WERI-Rb-1 (cell line): ENCODE results near the gene CNTF.
A peak's percentile ranks its signal among the peaks of the same experiment; 100 is the strongest.
"Not testable (repeated sequence)": the region's sequence is repeated elsewhere in the genome, so short reads cannot be mapped to it uniquely, and the experiment has no call there.

Experiments used
- DNase-seq: peaks from one replicate; pipeline ENCODE4 v3.0.0-alpha.2; 2020
- H3K27ac ChIP-seq: fragments of 250-450 bp; sonication (Bioruptor Pico); 2 replicates; pipeline ENCODE4 v1.5.1; 2020; ENCODE audit warnings: mild to moderate bottlenecking, moderate library complexity
- H3K27me3 ChIP-seq: fragments of 250-450 bp; sonication (Bioruptor Pico); 2 replicates; pipeline ENCODE4 v1.5.1; 2021; ENCODE audit warnings: mild to moderate bottlenecking, low read depth, moderate library complexity; ENCODE audit not compliant: insufficient read depth, severe bottlenecking
- H3K36me3 ChIP-seq: fragments of 250-450 bp; sonication (Bioruptor Pico); 2 replicates; pipeline ENCODE4 v1.5.1; 2020; ENCODE audit warnings: mild to moderate bottlenecking, moderate library complexity
- H3K4me3 ChIP-seq: 2 replicates; pipeline ENCODE4 v1.5.1; 2011; ENCODE audit warnings: low read depth, mild to moderate bottlenecking, control low read depth, low read length
- H3K9me3 ChIP-seq: fragments of 250-450 bp; sonication (Bioruptor Pico); 2 replicates; pipeline ENCODE4 v1.5.1; 2021; ENCODE audit warnings: mild to moderate bottlenecking, moderate library complexity; ENCODE audit not compliant: severe bottlenecking
- TF ChIP-seq, protein P1 (sequence below): IDR thresholded peaks from 2 replicates; pipeline ENCODE4 v1.5.1; 2011; ENCODE audit warnings: low read depth, mild to moderate bottlenecking, control low read depth, inconsistent platforms, low read length

Gene CNTF, protein sequence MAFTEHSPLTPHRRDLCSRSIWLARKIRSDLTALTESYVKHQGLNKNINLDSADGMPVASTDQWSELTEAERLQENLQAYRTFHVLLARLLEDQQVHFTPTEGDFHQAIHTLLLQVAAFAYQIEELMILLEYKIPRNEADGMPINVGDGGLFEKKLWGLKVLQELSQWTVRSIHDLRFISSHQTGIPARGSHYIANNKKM

DNA sequence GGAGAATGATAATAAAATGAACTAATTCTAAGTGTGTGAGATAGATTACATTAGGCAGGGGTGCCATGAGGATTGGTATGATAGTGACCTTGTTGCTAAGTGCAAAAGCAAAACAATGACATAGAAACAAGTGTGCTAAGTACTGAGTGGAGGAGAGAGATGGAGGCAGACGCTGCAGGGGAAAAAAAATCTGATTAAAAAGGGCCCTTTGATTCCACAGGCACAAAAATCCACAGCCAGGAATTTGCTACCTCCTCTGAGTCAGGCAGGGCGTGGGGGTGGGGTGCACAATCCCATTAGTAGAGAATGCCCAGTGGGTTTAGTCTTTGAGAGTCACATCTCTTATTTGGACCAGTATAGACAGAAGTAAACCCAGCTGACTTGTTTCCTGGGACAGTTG, at the start of gene CNTF:
Gene CNTF, plus strand, starts transcription at position 322 of the 400 bp plus-strand sequence. CDS start 88 bp downstream, outside the sequence.
- TF ChIP-seq, protein P1, sequence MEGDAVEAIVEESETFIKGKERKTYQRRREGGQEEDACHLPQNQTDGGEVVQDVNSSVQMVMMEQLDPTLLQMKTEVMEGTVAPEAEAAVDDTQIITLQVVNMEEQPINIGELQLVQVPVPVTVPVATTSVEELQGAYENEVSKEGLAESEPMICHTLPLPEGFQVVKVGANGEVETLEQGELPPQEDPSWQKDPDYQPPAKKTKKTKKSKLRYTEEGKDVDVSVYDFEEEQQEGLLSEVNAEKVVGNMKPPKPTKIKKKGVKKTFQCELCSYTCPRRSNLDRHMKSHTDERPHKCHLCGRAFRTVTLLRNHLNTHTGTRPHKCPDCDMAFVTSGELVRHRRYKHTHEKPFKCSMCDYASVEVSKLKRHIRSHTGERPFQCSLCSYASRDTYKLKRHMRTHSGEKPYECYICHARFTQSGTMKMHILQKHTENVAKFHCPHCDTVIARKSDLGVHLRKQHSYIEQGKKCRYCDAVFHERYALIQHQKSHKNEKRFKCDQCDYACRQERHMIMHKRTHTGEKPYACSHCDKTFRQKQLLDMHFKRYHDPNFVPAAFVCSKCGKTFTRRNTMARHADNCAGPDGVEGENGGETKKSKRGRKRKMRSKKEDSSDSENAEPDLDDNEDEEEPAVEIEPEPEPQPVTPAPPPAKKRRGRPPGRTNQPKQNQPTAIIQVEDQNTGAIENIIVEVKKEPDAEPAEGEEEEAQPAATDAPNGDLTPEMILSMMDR: no peak
- no peak within 1 kb of the TSS for H3K4me3 ChIP-seq
- no peak within 1 kb of the TSS for H3K27ac ChIP-seq
- H3K36me3 ChIP-seq: peaks cover 54% of the 10 kb centered on the region
- DNase-seq: no peak
- no peaks in the 10 kb centered on the region for H3K9me3 ChIP-seq
- no peaks in the 10 kb centered on the region for H3K27me3 ChIP-seq

DNA sequence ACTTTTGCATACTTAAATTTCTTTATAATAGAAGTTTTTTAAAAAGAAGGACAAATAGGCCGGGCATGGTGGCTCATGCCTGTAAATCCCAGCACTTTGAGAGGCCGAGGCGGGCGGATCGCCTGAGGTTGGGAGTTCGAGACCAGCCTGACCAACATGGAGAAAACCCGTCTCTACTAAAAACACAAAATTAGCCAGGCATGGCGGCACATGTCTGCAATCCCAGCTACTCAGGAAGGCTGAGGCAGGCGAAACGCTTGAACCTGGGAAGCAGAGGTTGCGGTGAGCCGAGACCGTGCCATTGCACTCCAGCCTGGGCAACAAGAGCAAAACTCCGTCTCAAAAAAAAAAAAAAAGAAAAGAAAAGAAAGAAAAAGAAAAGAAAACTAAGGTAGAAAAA, 49.6 kb upstream of the CNTF start:
- not testable (repeated sequence) for DNase-seq, H3K9me3 ChIP-seq, H3K27me3 ChIP-seq, H3K27ac ChIP-seq, H3K36me3 ChIP-seq, H3K4me3 ChIP-seq

DNA sequence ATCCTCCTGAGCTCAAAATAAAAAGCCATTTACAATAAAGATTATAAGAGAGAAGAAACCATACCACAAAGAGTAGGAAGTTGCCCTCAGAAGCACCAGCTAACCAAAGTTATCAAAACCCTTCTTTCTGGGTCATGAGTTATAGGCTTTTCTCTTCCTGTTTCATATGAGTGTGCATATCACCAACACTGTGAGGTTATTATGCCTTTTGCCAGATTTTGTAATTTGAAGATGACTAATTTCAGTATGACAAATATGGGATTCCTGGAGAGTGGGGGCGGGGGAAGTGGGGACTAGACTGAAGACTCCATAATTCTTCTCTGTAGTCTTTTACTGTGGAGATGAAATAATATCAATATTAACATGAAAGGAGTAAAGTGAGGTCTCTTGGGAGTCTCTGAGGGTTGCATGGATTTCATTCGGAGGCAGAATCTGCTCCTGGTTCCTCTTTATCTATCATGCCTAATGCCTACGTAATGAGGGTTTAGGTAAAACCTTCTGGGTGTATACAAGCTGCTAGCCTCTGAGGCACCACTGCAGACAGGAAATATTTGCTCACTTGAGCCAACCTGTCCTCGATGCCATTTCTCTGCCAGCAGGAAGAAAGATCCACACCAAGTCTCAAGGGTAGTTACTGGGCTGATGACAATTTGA, 48.9 kb upstream of the CNTF start:
- Histone ChIP-seq H3K27ac (no peak overlapping the region), H3K9me3 (no peaks in the 10 kb centered on the region), H3K36me3 (peaks cover 3% of the 10 kb centered on the region), H3K27me3 (no peaks in the 10 kb centered on the region), H3K4me3 (no peak overlapping the region)
- TF ChIP-seq, protein P1: no peak
- DNase-seq: no peak

DNA sequence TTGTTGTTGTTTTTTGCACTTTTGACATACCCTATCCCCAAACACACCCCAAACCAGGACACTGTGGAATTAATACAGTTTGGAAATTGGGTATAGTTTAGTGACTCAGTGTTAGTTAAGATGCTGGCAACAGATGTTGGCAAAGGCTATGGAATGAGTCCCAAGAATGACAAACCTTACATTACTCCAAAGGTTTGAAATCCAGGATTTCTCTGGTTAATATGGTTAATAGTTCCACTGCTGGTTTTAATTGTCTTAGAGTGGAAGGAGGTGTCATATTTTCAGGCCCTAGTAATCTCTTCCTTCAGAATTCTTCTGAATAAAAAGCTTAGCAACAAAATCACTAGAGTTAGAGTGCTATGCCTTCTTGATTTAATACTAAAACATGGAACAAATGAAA, 47.6 kb upstream of the CNTF start:
- no peak overlapping the region for H3K27ac ChIP-seq
- H3K9me3 ChIP-seq: no peaks in the 10 kb centered on the region
- no peak overlapping the region for H3K4me3 ChIP-seq

DNA sequence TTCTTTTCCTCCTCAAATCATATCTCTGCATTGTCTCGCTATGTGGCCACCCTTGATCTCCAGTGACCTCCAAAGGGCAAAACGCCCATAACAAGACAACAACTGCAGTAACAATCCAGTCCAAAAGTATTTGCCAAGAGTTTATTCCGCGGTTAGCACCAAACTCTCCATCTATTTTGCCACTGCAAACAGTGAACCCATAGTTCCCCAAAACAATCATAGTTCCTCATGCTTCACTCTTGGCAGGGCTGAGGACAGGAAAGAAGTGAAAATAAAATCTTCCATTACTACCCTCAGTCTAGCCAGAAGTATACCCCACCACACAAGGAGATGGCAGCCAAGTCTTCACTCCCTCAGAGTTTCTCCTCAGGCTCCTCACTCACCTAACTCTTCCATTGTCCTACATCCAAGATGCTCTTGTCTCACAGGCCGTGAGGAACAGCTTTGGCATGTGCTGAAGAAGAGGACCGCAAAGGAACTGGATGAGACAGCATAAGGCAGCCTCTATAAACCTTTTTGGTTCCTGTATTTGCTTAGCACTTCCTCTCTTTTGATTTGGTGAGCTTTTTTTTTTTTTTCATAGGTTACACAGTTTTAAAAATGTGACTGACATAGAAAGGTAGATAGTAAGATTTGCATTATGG, 47.0 kb upstream of the CNTF start, which contains the start of gene LPXN:
Gene LPXN, minus strand, starts transcription at position 480 of the 644 bp plus-strand sequence. Its CDS starts 84 bp downstream, at position 396.
- Histone ChIP-seq H3K27me3 (no peaks in the 10 kb centered on the region), H3K36me3 (peaks cover 15% of the 10 kb centered on the region), H3K4me3 (no peak within 1 kb of the TSS), H3K9me3 (no peaks in the 10 kb centered on the region), H3K27ac (no peak within 1 kb of the TSS)
- TF ChIP-seq, protein P1: no peak
- no peak for DNase-seq

More for the DNA sequence above, 47.6 kb upstream of the CNTF start:
- TF ChIP-seq, protein P1: no peak
- DNase-seq: no peak
- Histone ChIP-seq H3K27me3 (no peaks in the 10 kb centered on the region), H3K36me3 (peaks cover 12% of the 10 kb centered on the region)

DNA sequence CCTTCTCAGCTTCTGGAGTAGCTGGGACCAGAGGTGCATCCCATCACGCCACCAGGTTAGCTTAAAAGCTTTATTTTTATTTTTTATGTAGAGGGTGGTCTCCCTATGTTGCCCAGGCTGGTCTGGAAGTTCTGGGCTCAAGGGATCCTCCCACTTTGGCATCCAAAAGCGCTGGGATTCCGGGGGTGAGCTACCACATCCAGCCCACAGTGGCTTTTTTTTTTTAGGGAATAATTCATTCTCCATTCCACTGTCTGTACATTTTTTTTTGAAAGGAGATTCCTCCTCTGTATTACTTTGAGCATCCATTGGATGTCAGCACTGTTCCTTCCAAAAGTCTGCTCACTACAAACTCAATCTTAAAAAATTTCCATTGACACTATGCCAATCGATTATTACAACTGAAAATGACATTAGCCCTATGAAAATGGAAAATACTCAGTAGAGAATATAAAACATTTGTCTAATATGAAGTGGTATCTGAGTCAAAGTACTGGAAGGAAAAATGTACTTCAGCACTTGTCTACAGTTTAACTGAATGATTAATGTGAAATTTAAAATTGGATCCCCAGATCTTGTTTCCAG, 45.5 kb upstream of the CNTF start:
- peaks cover 25% of the 10 kb centered on the region for H3K36me3 ChIP-seq
- no peaks in the 10 kb centered on the region for H3K27me3 ChIP-seq
- peak overlapping the region; percentile 100 for H3K27ac ChIP-seq
- DNase-seq: no peak
- H3K9me3 ChIP-seq: no peaks in the 10 kb centered on the region
- TF ChIP-seq, protein P1: no peak
- H3K4me3 ChIP-seq: peak overlapping the region; percentile 95
